ENCODE results near the gene CLDN9. TPM values are rescaled to one million over a fixed set of nuclear protein-coding genes. Genes with fewer than 3 reads are reported as not detected.

CLDN9 gene
- total RNA-seq, 6 experiments from 2014 or later, result 0.25 to 1.7 (median 0.92) TPM

GRCh38 chr16:2981899-2982250 lies 30.8 kb upstream of the CLDN9 start:
- H3K27ac ChIP-seq, result no peak overlapping the region
- ATAC-seq (no peak), DNase-seq (no peak)
- no peaks in the 10 kb centered on the region for H3K9me3 ChIP-seq
- H3K4me3 ChIP-seq, result no peak overlapping the region
- H3K4me1 ChIP-seq, result peaks cover 0 to 39% (median 10%) of the 10 kb centered on the region in 4 donors
- TF ChIP-seq POLR2A (IDR thresholded peaks at IDR 0.05) (no peak), CTCF (IDR thresholded peaks at IDR 0.05) (no peak)
- WGBS (ENCODE audit: insufficient coverage, low coverage, low lambda C conversion rate, missing lambda C conversion rate), result 70% methylated on average over 4 of the region's 4 CpGs
- no peaks in the 10 kb centered on the region for H3K27me3 ChIP-seq
- intact Hi-C loops (cut with DNase I), result no loop called here
- no peaks in the 10 kb centered on the region for H3K36me3 ChIP-seq

- no peak for ATAC-seq
- Histone ChIP-seq H3K27ac (no peak overlapping the region), H3K4me3 (no peak overlapping the region), H3K9me3 (no peaks in the 10 kb centered on the region), H3K4me1 (peaks cover 0 to 34% (median 7%) of the 10 kb centered on the region in 4 donors), H3K27me3 (no peaks in the 10 kb centered on the region), H3K36me3 (no peaks in the 10 kb centered on the region)
- no peak for TF ChIP-seq CTCF (IDR thresholded peaks at IDR 0.05)
- no peak for TF ChIP-seq POLR2A (IDR thresholded peaks at IDR 0.05)
- WGBS (ENCODE audit: insufficient coverage, low coverage, low lambda C conversion rate, missing lambda C conversion rate), result 77% methylated on average over 5 of the region's 5 CpGs
- intact Hi-C loops (cut with DNase I), result no loop called here
- DNase-seq, result no peak
Measured at GRCh38 chr16:2982402-2982801, 30.3 kb upstream of the CLDN9 start.

GRCh38 chr16:2983706-2984136 lies 29.0 kb upstream of the CLDN9 start:
- WGBS (ENCODE audit: insufficient coverage, low coverage, low lambda C conversion rate, missing lambda C conversion rate), result 16% methylated on average over 21 of the region's 42 CpGs
- Histone ChIP-seq H3K4me1 (peaks cover 0 to 31% (median 5%) of the 10 kb centered on the region in 4 donors), H3K36me3 (no peaks in the 10 kb centered on the region), H3K27ac (no peak overlapping the region), H3K4me3 (no peak overlapping the region), H3K27me3 (no peaks in the 10 kb centered on the region), H3K9me3 (no peaks in the 10 kb centered on the region)
- intact Hi-C loops (cut with DNase I), result no loop called here
- ATAC-seq (peak; percentile 62 to 74 (median 68)), DNase-seq (peak; percentile 72 to 79 (median 77))
- peak; percentile 84 to 98 (median 94) for TF ChIP-seq CTCF (IDR thresholded peaks at IDR 0.05)
- TF ChIP-seq POLR2A (IDR thresholded peaks at IDR 0.05), result no peak

- TF ChIP-seq POLR2A (IDR thresholded peaks at IDR 0.05) (no peak), CTCF (IDR thresholded peaks at IDR 0.05) (no peak)
- ATAC-seq (peak in 2 of 4 donors; percentile 26 to 27), DNase-seq (peak in 2 of 3 donors; percentile 57 to 62)
- Histone ChIP-seq H3K4me1 (peaks cover 0 to 25% (median 5%) of the 10 kb centered on the region in 4 donors), H3K9me3 (no peaks in the 10 kb centered on the region), H3K36me3 (no peaks in the 10 kb centered on the region), H3K4me3 (no peak overlapping the region), H3K27me3 (no peaks in the 10 kb centered on the region), H3K27ac (no peak overlapping the region)
- intact Hi-C loops (cut with DNase I), result no loop called here
- no CpG with 5 or more reads among the region's 9 CpGs for WGBS (ENCODE audit: insufficient coverage, low coverage, low lambda C conversion rate, missing lambda C conversion rate)
Measured at GRCh38 chr16:2985462-2985861, 27.3 kb upstream of the CLDN9 start.

- ATAC-seq (peak; percentile 65 to 78 (median 69)), DNase-seq (peak; percentile 58 to 80 (median 73))
- intact Hi-C loops (cut with DNase I), result no loop called here
Measured at GRCh38 chr16:2985893-2986355, 26.8 kb upstream of the CLDN9 start.

More at GRCh38 chr16:2985893-2986355, 26.8 kb upstream of the CLDN9 start:
- H3K27ac ChIP-seq, result no peak overlapping the region
- no peak overlapping the region for H3K4me3 ChIP-seq
- H3K9me3 ChIP-seq, result no peaks in the 10 kb centered on the region
- peaks cover 0 to 24% (median 3%) of the 10 kb centered on the region in 4 donors for H3K4me1 ChIP-seq
- no peaks in the 10 kb centered on the region for H3K36me3 ChIP-seq
- no peak for TF ChIP-seq POLR2A (IDR thresholded peaks at IDR 0.05)
- no peak for TF ChIP-seq CTCF (IDR thresholded peaks at IDR 0.05)
- no peaks in the 10 kb centered on the region for H3K27me3 ChIP-seq
- 70% methylated on average over 2 of the region's 15 CpGs for WGBS (ENCODE audit: insufficient coverage, low coverage, low lambda C conversion rate, missing lambda C conversion rate)

Data from right lobe of liver (tissue), 6 donors.